ENCODE measurements around the gene CCDC180. TPM values are rescaled to one million over a fixed set of nuclear protein-coding genes. Genes with fewer than 3 reads are reported as not detected.
"Not testable (repeated sequence)": the region's sequence is repeated elsewhere in the genome, so short reads cannot be mapped to it uniquely, and the experiment has no call there.

The CCDC180 gene
- total RNA-seq, 4 donors from 2014 or later = 1.9 to 15.0 (median 4.0) TPM

DNA sequence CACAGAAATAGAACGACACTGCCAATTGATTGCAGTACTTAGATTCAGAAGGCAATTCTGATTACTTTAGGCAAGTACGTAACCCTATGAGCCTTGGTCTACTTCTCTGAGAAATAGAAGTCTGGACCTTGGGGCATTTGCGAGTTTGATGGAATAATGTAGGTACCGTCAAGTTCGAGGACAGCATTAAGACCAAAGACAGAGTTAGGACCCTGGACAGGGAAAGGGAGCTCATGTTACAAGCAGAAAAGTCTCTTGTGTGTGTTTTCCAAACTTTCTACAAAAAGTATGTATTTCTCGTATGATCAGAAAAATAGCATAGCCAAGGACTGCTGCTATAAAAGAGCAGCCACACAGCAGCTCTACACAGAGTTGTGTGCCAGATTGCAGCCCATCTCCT is 20.1 kb downstream of the CCDC180 start:
- Histone ChIP-seq H3K36me3 (peaks cover 43 to 99% (median 64%) of the 10 kb centered on the region in 4 donors), H3K27ac (replicated peaks in 1 of 4) (no peak overlapping the region)
- WGBS = 86% methylated on average over 6 of the region's 6 CpGs

DNA sequence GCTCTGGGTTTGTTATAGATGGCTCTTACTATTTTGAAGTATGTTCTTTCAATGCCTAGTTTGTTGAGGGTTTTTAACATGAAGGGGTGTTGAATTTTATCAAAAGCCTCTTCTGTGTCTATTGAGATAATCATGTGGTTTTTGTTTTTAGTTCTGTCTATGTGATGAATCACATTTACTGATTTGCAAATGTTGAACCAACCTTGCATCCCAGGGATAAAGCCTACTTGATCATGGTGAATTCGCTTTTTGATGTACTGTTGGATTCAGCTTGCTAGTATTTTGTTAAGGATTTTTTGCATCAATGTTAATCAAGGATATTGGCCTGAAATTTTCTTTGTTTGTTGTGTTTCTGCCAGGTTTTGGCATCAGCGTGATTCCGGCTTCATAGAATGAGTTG is 25.5 kb downstream of the CCDC180 start:
- Histone ChIP-seq H3K4me3 (no peak overlapping the region), H3K4me1 (no peaks in the 10 kb centered on the region), H3K9me3 (peaks cover 0 to 13% (median 9%) of the 10 kb centered on the region in 4 donors), H3K36me3 (peaks cover 12 to 67% (median 29%) of the 10 kb centered on the region in 4 donors), H3K27me3 (no peaks in the 10 kb centered on the region), H3K27ac (replicated peaks in 1 of 4) (no peak overlapping the region)
- DNase-seq (ENCODE audit: extremely low spot score) = no peak
- TF ChIP-seq POLR2A (IDR thresholded peaks at IDR 0.05; ENCODE audit: low read depth) (no peak), POLR2AphosphoS5 (IDR thresholded peaks at IDR 0.05) (no peak), EP300 (IDR thresholded peaks at IDR 0.05) (no peak), CTCF (IDR thresholded peaks at IDR 0.05) (no peak)
- WGBS = 98% methylated on average over 3 of the region's 3 CpGs
- intact Hi-C loops (cut with DNase I) = no loop called here

More for the DNA sequence above, 20.1 kb downstream of the CCDC180 start:
- no peaks in the 10 kb centered on the region for H3K27me3 ChIP-seq
- no peak for TF ChIP-seq POLR2A (IDR thresholded peaks at IDR 0.05; ENCODE audit: low read depth)
- no peak for TF ChIP-seq EP300 (IDR thresholded peaks at IDR 0.05)
- no peak for TF ChIP-seq POLR2AphosphoS5 (IDR thresholded peaks at IDR 0.05)
- no peak for TF ChIP-seq CTCF (IDR thresholded peaks at IDR 0.05)
- intact Hi-C loops (cut with DNase I) = no loop called here
- peaks cover 0 to 8% (median 7%) of the 10 kb centered on the region in 4 donors for H3K9me3 ChIP-seq
- no peak overlapping the region for H3K4me3 ChIP-seq
- no peaks in the 10 kb centered on the region for H3K4me1 ChIP-seq
- DNase-seq (ENCODE audit: extremely low spot score) = no peak

DNA sequence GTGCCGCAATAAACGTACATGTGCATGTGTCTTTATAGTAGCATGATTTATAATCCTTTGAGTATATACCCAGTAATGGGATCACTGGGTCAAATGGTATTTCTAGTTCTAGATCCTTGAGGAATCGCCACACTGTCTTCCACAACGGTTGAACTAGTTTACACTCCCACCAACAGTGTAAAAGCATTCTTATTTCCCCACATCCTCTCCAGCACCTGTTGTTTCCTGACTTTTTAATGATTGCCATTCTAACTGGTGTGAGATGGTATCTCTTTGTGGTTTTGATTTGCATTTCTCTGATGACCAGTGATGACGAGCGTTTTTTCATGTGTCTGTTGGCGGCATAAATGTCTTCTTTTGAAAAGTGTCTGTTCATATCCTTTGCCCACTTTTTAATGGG is 28.2 kb downstream of the CCDC180 start:
- H3K27me3 ChIP-seq; H3K27ac ChIP-seq (replicated peaks in 1 of 4); DNase-seq (ENCODE audit: extremely low spot score); intact Hi-C loops (cut with DNase I); H3K4me1 ChIP-seq; H3K4me3 ChIP-seq: not testable (repeated sequence)
- 96% methylated on average over 7 of the region's 7 CpGs for WGBS
- Histone ChIP-seq H3K36me3 (peaks cover 0 to 54% (median 10%) of the 10 kb centered on the region in 4 donors), H3K9me3 (peaks cover 0 to 13% (median 9%) of the 10 kb centered on the region in 4 donors)

DNA sequence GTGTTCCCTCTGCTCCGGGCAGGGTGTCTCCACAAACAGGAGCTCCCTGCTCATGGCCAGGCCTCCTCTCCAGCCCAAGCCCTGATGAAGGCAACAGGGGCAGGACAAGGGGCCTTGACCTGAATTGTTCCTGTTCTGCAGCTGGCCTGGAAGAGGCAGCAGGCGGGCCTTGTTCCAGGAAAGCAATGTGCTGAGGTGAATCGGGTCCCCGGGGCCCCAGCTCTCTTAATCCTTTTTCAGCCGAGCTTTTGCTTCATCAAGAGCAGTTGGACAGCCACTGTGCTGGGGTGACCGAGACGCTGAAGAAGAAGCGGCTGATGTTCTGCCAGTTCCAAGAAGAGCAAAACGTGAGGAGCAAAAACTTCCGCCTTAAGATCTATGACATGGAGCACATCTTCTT is 41.4 kb downstream of the CCDC180 start:
- WGBS = 89% methylated on average over 9 of the region's 10 CpGs

GRCh38 chr9:97349400-97349799 is 41.9 kb downstream of the CCDC180 start:
- H3K27ac ChIP-seq (replicated peaks in 1 of 4) = no peak overlapping the region
- H3K9me3 ChIP-seq = no peaks in the 10 kb centered on the region
- no peaks in the 10 kb centered on the region for H3K27me3 ChIP-seq
- intact Hi-C loops (cut with DNase I) = no loop called here
- 100% methylated on average over 1 of the region's 1 CpG for WGBS
- H3K4me1 ChIP-seq = no peaks in the 10 kb centered on the region
- no peak for DNase-seq (ENCODE audit: extremely low spot score)
- H3K4me3 ChIP-seq = no peak overlapping the region
- H3K36me3 ChIP-seq = peaks cover 5 to 49% (median 8%) of the 10 kb centered on the region in 4 donors
- TF ChIP-seq CTCF (IDR thresholded peaks at IDR 0.05) = no peak
- no peak for TF ChIP-seq POLR2A (IDR thresholded peaks at IDR 0.05; ENCODE audit: low read depth)
- no peak for TF ChIP-seq EP300 (IDR thresholded peaks at IDR 0.05)
- TF ChIP-seq POLR2AphosphoS5 (IDR thresholded peaks at IDR 0.05) = no peak

More for the DNA sequence above, 41.4 kb downstream of the CCDC180 start:
- H3K4me1 ChIP-seq = no peaks in the 10 kb centered on the region
- peaks cover 5 to 52% (median 10%) of the 10 kb centered on the region in 4 donors for H3K36me3 ChIP-seq
- no peak overlapping the region for H3K4me3 ChIP-seq
- TF ChIP-seq POLR2A (IDR thresholded peaks at IDR 0.05; ENCODE audit: low read depth) (no peak), CTCF (IDR thresholded peaks at IDR 0.05) (no peak), POLR2AphosphoS5 (IDR thresholded peaks at IDR 0.05) (no peak), EP300 (IDR thresholded peaks at IDR 0.05) (no peak)
- intact Hi-C loops (cut with DNase I) = no loop called here
- no peaks in the 10 kb centered on the region for H3K27me3 ChIP-seq
- no peak for DNase-seq (ENCODE audit: extremely low spot score)
- H3K27ac ChIP-seq (replicated peaks in 1 of 4) = no peak overlapping the region
- H3K9me3 ChIP-seq = no peaks in the 10 kb centered on the region

All from esophagus muscularis mucosa (tissue), 4 donors.